Ishikawa (cell line): Measurements from ENCODE around the gene PTDSS2.

Source experiments
- CEBPB ChIP-seq: IDR thresholded peaks from 2 replicates; pipeline ENCODE4 v1.6.1; 2012
- CREB1 ChIP-seq: IDR thresholded peaks from 2 replicates; pipeline ENCODE4 v1.6.1; 2012; ENCODE audit warnings: low read depth
- EGR1 ChIP-seq: IDR thresholded peaks from 2 replicates; pipeline ENCODE4 v1.6.1; 2012
- EP300 ChIP-seq: IDR thresholded peaks from 2 replicates; pipeline ENCODE4 v1.6.1; 2012; ENCODE audit warnings: borderline replicate concordance
- RAD21 ChIP-seq: IDR thresholded peaks from 2 replicates; pipeline ENCODE4 v1.6.1; 2012; ENCODE audit warnings: low read depth
- YY1 ChIP-seq: IDR thresholded peaks from 2 replicates; pipeline ENCODE4 v1.6.1; 2012; ENCODE audit warnings: low read depth
- TF ChIP-seq, protein P1 (sequence below): IDR thresholded peaks from 2 replicates; pipeline ENCODE4 v1.6.1; 2012; ENCODE audit warnings: low read depth, mild to moderate bottlenecking

DNA sequence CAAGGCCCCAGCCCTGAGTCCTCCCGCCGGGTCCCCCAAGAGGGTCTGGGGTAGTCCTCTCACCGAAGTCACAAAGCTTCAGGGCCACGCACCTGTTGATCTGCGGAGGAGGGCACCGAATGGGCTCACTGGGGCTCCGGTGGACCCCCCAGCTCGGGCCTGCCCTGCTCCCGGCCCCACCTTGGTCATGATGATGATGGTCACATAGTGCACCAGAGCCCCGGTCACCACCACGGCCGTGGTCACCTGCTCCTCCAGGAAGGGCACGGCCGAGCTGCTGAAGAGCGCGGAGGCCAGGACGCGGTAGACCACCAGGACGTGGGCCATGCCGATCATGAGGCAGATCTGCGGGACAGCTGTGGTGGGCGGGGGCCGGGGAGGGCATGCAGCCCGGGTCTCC is 21.8 kb upstream of the PTDSS2 start:
- TF ChIP-seq RAD21 = no peak
- TF ChIP-seq EP300 = no peak
- TF ChIP-seq CREB1 = no peak
- TF ChIP-seq EGR1 = no peak
- TF ChIP-seq CEBPB = no peak
- TF ChIP-seq YY1 = no peak
- TF ChIP-seq, protein P1, sequence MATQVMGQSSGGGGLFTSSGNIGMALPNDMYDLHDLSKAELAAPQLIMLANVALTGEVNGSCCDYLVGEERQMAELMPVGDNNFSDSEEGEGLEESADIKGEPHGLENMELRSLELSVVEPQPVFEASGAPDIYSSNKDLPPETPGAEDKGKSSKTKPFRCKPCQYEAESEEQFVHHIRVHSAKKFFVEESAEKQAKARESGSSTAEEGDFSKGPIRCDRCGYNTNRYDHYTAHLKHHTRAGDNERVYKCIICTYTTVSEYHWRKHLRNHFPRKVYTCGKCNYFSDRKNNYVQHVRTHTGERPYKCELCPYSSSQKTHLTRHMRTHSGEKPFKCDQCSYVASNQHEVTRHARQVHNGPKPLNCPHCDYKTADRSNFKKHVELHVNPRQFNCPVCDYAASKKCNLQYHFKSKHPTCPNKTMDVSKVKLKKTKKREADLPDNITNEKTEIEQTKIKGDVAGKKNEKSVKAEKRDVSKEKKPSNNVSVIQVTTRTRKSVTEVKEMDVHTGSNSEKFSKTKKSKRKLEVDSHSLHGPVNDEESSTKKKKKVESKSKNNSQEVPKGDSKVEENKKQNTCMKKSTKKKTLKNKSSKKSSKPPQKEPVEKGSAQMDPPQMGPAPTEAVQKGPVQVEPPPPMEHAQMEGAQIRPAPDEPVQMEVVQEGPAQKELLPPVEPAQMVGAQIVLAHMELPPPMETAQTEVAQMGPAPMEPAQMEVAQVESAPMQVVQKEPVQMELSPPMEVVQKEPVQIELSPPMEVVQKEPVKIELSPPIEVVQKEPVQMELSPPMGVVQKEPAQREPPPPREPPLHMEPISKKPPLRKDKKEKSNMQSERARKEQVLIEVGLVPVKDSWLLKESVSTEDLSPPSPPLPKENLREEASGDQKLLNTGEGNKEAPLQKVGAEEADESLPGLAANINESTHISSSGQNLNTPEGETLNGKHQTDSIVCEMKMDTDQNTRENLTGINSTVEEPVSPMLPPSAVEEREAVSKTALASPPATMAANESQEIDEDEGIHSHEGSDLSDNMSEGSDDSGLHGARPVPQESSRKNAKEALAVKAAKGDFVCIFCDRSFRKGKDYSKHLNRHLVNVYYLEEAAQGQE = no peak
